GM12873 (cell line): ENCODE results near the gene SUN2.

ENCODE experiments used
- CTCF ChIP-seq: IDR thresholded peaks from 2 replicates; pipeline ENCODE4 v1.5.1; 2012; ENCODE audit warnings: low read depth, mild to moderate bottlenecking, moderate library complexity, low read length, control low read depth; ENCODE audit not compliant: insufficient read depth; ENCODE audit errors: missing control alignments

Gene SUN2

GRCh38 chr22:38757464-38757757 is 1.6 kb upstream of the SUN2 start:
- TF ChIP-seq CTCF = no peak

- no peak for TF ChIP-seq CTCF
These were observed 1.1 kb upstream of the SUN2 start for GRCh38 chr22:38756711-38757463.

GRCh38 chr22:38755155-38755910 is 465 bp downstream of the SUN2 start:
- TF ChIP-seq CTCF = no peak

- TF ChIP-seq CTCF = no peak
These were observed 1.0 kb downstream of the SUN2 start for GRCh38 chr22:38754751-38755154.

- TF ChIP-seq CTCF = no peak
These were observed 1.6 kb downstream of the SUN2 start for GRCh38 chr22:38753948-38754750.

- TF ChIP-seq CTCF = no peak
These were observed 4.1 kb downstream of the SUN2 start for GRCh38 chr22:38751422-38752346.
